ENCODE results near the gene RNF145.

The RNF145 gene

DNA sequence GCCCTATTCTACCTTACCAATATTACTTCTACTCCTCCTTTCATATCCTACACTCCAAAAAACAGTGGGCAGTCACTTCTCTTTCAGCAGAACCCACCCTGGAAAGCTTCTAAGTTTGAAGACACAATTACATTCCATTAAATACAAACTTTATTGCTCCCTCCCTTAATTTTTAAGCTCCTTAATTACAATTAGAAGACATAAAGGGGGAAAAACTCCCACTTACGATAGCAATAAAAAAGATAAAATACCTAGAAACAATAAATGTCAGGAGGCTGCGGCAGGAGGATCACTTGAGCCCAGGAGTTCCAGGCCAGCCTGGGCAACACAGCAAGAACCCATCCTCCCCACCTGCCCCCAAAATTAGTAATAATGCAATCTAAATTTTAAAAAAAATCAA is 9.6 kb downstream of the RNF145 start:
- H3K36me3 ChIP-seq, result peaks cover 61% of the 10 kb centered on the region
- H3K9me3 ChIP-seq, result no peaks in the 10 kb centered on the region
- peaks cover 6% of the 10 kb centered on the region; the same call in 1 of the 2 replicates for H3K4me1 ChIP-seq
- no peak for DNase-seq
- no peak overlapping the region for H3K4me3 ChIP-seq (ENCODE audit: low read depth, low read length)
- H3K27me3 ChIP-seq, result no peaks in the 10 kb centered on the region
- TF ChIP-seq, protein P1, sequence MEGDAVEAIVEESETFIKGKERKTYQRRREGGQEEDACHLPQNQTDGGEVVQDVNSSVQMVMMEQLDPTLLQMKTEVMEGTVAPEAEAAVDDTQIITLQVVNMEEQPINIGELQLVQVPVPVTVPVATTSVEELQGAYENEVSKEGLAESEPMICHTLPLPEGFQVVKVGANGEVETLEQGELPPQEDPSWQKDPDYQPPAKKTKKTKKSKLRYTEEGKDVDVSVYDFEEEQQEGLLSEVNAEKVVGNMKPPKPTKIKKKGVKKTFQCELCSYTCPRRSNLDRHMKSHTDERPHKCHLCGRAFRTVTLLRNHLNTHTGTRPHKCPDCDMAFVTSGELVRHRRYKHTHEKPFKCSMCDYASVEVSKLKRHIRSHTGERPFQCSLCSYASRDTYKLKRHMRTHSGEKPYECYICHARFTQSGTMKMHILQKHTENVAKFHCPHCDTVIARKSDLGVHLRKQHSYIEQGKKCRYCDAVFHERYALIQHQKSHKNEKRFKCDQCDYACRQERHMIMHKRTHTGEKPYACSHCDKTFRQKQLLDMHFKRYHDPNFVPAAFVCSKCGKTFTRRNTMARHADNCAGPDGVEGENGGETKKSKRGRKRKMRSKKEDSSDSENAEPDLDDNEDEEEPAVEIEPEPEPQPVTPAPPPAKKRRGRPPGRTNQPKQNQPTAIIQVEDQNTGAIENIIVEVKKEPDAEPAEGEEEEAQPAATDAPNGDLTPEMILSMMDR (IDR thresholded peaks at IDR 0.05; ENCODE audit: low read depth, low read length), result no peak

DNA sequence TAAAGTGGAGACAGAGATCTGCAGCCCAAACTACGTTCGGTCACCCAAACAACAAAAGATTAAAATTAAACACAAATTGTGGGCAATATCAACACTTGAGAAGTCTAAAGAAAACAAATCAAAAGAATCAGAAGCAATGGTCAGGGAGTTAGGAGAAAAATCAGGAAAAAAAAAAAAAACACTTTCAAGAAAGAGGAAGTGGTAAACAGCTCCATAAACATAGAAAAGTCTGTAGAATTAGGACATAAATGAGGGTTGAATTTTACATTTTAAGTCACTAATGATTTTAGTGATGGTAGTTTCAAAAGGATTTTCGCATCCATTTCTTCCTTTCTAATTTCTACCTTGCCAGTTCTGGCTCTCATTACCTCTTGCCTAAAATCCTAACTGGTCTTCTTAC is 10.1 kb downstream of the RNF145 start:
- H3K36me3 ChIP-seq, result peaks cover 66% of the 10 kb centered on the region
- H3K4me1 ChIP-seq, result peaks cover 3% of the 10 kb centered on the region; the same call in 1 of the 2 replicates
- TF ChIP-seq, protein P1 (IDR thresholded peaks at IDR 0.05; ENCODE audit: low read depth, low read length), result no peak
- no peaks in the 10 kb centered on the region for H3K9me3 ChIP-seq
- no peak overlapping the region for H3K4me3 ChIP-seq (ENCODE audit: low read depth, low read length)
- no peaks in the 10 kb centered on the region for H3K27me3 ChIP-seq
- no peak for DNase-seq

DNA sequence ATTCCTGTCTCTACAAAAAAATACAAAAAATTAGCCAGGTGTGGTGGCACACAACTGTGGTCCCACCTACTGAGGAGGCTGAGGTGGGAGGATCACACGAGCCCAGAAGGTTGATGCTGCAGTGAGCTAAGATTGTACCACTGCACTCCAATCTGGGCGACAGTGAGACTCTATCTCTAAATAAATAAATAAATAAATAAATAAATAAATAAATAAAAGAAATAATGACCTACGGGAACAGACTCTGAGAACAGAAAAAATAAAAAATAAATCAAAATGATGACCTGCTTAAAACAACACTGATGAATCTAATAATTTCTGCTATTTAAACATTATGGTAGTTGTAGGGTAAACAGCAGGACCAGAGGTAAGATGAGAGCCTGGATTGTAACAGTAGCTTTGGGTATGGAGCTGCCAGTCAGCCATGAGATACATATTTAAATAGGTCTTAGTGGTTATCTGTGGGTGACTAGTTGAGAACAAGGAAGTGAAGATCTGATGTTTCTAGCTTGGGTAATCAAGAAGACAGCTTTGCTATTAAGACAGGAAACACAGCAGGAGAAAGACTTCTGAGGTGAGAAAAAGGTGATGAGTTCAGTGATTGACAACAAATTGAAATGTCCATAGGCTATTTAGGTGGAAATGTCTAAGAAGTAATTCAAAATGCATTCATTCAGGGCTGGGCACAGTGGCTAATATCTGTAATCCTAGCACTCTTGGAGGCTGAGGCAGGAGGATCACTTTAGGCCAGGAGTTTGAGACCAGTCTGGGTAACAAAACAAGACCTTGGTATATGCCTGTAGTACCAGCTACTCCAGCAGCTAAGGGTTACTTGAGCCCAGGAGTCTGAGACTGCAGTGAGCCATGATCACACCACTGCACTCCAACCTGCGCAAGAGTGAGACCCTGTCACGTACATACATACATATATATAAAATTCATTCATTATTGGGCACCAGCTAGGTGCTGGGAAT is 11.0 kb downstream of the RNF145 start:
- Histone ChIP-seq H3K27me3 (no peaks in the 10 kb centered on the region), H3K9me3 (no peaks in the 10 kb centered on the region), H3K36me3 (peaks cover 71% of the 10 kb centered on the region), H3K4me1 (no peaks in the 10 kb centered on the region), H3K4me3 (ENCODE audit: low read depth, low read length) (no peak overlapping the region)
- TF ChIP-seq, protein P1 (IDR thresholded peaks at IDR 0.05; ENCODE audit: low read depth, low read length), result no peak
- no peak for DNase-seq

DNA sequence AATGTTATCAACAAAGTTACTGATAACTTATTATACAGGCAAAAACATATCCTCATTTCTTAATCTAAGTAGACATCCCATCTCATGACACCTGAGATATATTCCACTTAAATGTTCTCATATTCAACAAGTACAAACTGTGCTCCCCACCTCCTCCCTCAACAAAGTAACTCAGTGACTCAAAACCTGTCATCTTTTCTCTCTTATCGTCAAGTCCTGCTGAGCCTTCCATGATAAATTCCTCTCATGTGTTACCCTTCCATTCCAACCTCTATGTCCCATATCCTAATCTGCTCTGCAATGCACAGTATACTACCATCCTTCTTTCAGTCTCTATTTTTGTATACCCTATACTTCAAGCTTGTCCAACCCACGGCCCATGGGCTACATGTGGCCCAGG is 13.6 kb downstream of the RNF145 start:
- TF ChIP-seq, protein P1 (IDR thresholded peaks at IDR 0.05; ENCODE audit: low read depth, low read length), result no peak
- Histone ChIP-seq H3K27me3 (no peaks in the 10 kb centered on the region), H3K4me3 (ENCODE audit: low read depth, low read length) (no peak overlapping the region), H3K36me3 (peaks cover 74% of the 10 kb centered on the region), H3K4me1 (no peaks in the 10 kb centered on the region), H3K9me3 (no peaks in the 10 kb centered on the region)
- no peak for DNase-seq

DNA sequence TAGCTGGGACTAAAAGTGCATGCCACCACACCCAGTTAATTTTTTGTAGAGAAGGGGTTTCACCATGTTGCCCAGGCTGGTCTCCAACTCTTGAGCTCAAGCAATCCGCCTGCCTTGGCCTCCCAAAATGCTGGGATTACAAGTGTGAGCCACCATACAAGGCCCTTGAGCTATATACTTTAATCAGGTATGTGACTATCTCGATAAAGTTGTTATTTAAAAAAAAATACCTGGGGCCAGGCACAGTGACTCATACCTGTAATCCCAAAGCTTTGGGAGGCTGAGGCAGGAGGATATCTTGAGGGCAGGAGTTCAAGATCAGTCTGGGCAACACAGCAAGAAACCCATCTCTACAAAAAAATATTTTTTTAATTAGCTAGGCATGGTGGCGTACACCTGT is 19.2 kb downstream of the RNF145 start:
- Histone ChIP-seq H3K36me3 (peaks cover 68% of the 10 kb centered on the region), H3K9me3 (no peaks in the 10 kb centered on the region), H3K4me1 (no peaks in the 10 kb centered on the region), H3K4me3 (ENCODE audit: low read depth, low read length) (no peak overlapping the region), H3K27me3 (no peaks in the 10 kb centered on the region)
- no peak for DNase-seq
- TF ChIP-seq, protein P1 (IDR thresholded peaks at IDR 0.05; ENCODE audit: low read depth, low read length), result no peak

DNA sequence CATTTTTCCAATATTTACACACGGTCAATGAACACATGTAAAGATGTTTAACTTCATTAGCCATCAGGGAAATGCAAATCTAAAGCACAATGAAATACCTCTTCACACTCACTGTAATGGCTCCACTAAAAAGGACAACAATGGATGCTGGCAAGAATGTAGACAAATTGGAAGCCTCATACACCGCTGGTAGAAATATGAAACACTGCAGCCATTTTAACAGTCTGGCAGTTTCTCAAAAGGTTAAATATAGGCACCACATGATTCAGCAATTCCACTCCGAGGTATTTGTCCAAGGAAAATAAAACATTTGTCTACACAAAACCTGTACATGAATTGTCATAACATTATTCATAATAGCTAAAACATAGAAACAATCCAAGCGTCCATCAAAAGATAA is 20.0 kb downstream of the RNF145 start:
- TF ChIP-seq, protein P1 (IDR thresholded peaks at IDR 0.05; ENCODE audit: low read depth, low read length), result no peak
- H3K27me3 ChIP-seq, result no peaks in the 10 kb centered on the region
- H3K36me3 ChIP-seq, result peaks cover 67% of the 10 kb centered on the region
- H3K9me3 ChIP-seq, result no peaks in the 10 kb centered on the region
- DNase-seq, result no peak
- no peaks in the 10 kb centered on the region; the same call in 1 of the 2 replicates for H3K4me1 ChIP-seq
- no peak overlapping the region for H3K4me3 ChIP-seq (ENCODE audit: low read depth, low read length)
